ENCODE data around the gene OSBPL10.

GRCh38 chr3:31918179-31919150, 62.6 kb downstream of the OSBPL10 start:
- TF ChIP-seq CTCF (IDR thresholded peaks at IDR 0.05; ENCODE audit: insufficient read depth, low read depth, low read length): no peak
- no peak for TF ChIP-seq EZH2 (IDR thresholded peaks at IDR 0.05; ENCODE audit: insufficient read depth, low read length)

Measured in astrocyte (in vitro differentiated cells and primary cell).